HEK293 (cell line): ENCODE results near the gene THSD4.
A peak's percentile ranks its signal among the peaks of the same experiment; 100 is the strongest.

ENCODE experiments used
- CTCF ChIA-PET: fragments of 350-600 bp; formaldehyde crosslinking; extraction: SDS; loops from one replicate; lab custom pipeline; 2021; ENCODE audit warnings: antibody characterized with exemption; lab: Yijun Ruan, JAX
- POLR2A ChIA-PET: fragments of 300-600 bp; formaldehyde crosslinking; extraction: SDS; loops from one replicate; lab custom pipeline; 2020; ENCODE audit warnings: antibody characterized with exemption, inconsistent platforms; lab: Yijun Ruan, JAX
- H3K27ac ChIP-seq: fragments of 200-500 bp; sonication (Bioruptor generic); 2 replicates; pipeline ENCODE4 v1.5.1; 2014; ENCODE audit warnings: low read depth, low read length, control low read depth, inconsistent platforms; ENCODE audit errors: extremely low read depth
- H3K36me3 ChIP-seq, 2 experiments: fragments of 200-500 bp in 1 of 2; sonication (Bioruptor generic) in 1 of 2; 1 replicate in 1 of 2; 2 replicates in 1 of 2; pipeline ENCODE4 v1.5.1; 2014 to 2017; ENCODE audit warnings: inconsistent platforms in 2 of 2, low read length in 2 of 2; ENCODE audit not compliant: control insufficient read depth in 2 of 2, insufficient read depth in 1 of 2
- H3K4me1 ChIP-seq: fragments of 200-500 bp; sonication (Bioruptor generic); 2 replicates; pipeline ENCODE4 v1.5.1; 2014; ENCODE audit warnings: mild to moderate bottlenecking, low read length, inconsistent platforms; ENCODE audit not compliant: control insufficient read depth, insufficient read depth
- H3K4me3 ChIP-seq: 2 replicates; pipeline ENCODE4 v1.5.1; 2011; ENCODE audit warnings: low read depth, mild to moderate bottlenecking, control low read depth, low read length, moderate library complexity
- H3K9me3 ChIP-seq: fragments of 200-500 bp; sonication (Bioruptor generic); 2 replicates; pipeline ENCODE4 v1.5.1; 2014; ENCODE audit warnings: low read depth, low read length, inconsistent platforms; ENCODE audit not compliant: control insufficient read depth, insufficient read depth
- BCL11B ChIP-seq: fragments of 450-650 bp; formaldehyde crosslinking; IDR thresholded peaks from 2 replicates; pipeline ENCODE4 v1.5.1; 2016; ENCODE audit warnings: low read depth, missing biosample characterization, missing genetic modification characterization
- GLI4 ChIP-seq: fragments of 450-650 bp; formaldehyde crosslinking; IDR thresholded peaks from 2 replicates; pipeline ENCODE4 v1.5.1; 2016; ENCODE audit warnings: missing biosample characterization, missing genetic modification characterization
- MYNN ChIP-seq: fragments of 450-650 bp; formaldehyde crosslinking; IDR thresholded peaks from 2 replicates; pipeline ENCODE4 v1.5.1; 2016; ENCODE audit warnings: missing biosample characterization, missing genetic modification characterization, borderline replicate concordance
- OVOL3 ChIP-seq: fragments of 450-650 bp; formaldehyde crosslinking; IDR thresholded peaks from 2 replicates; pipeline ENCODE4 v1.5.1; 2016; ENCODE audit warnings: missing biosample characterization, missing genetic modification characterization
- PBX3 ChIP-seq: sonication (generic); formaldehyde crosslinking; IDR thresholded peaks from 2 replicates; pipeline ENCODE4 v1.8.1; 2022; ENCODE audit warnings: mild to moderate bottlenecking, moderate library complexity, missing genetic modification reagents
- PRDM1 ChIP-seq: fragments of 450-650 bp; formaldehyde crosslinking; IDR thresholded peaks from 2 replicates; pipeline ENCODE4; 2016; ENCODE audit warnings: missing biosample characterization, missing genetic modification characterization
- SALL2 ChIP-seq: fragments of 450-650 bp; formaldehyde crosslinking; IDR thresholded peaks from 2 replicates; pipeline ENCODE4 v1.5.0; 2017; ENCODE audit warnings: missing biosample characterization, mild to moderate bottlenecking, missing genetic modification characterization, borderline replicate concordance
- ZBTB8A ChIP-seq: fragments of 450-650 bp; formaldehyde crosslinking; IDR thresholded peaks from 2 replicates; pipeline ENCODE4 v1.5.1; 2016; ENCODE audit warnings: missing biosample characterization, missing genetic modification characterization
- ZEB2 ChIP-seq: fragments of 450-650 bp; formaldehyde crosslinking; IDR thresholded peaks from 2 replicates; pipeline ENCODE4 v1.5.1; 2016; ENCODE audit warnings: missing biosample characterization, missing genetic modification characterization
- ZFP37 ChIP-seq: fragments of 450-650 bp; formaldehyde crosslinking; IDR thresholded peaks from 2 replicates; pipeline ENCODE4 v1.5.1; 2016; ENCODE audit warnings: missing biosample characterization, missing genetic modification characterization
- ZNF112 ChIP-seq: fragments of 450-650 bp; formaldehyde crosslinking; IDR thresholded peaks from 2 replicates; pipeline ENCODE4 v1.5.0; 2017; ENCODE audit warnings: missing biosample characterization, missing genetic modification characterization
- ZNF138 ChIP-seq: fragments of 450-650 bp; formaldehyde crosslinking; IDR thresholded peaks from 2 replicates; pipeline ENCODE4 v1.5.1; 2016; ENCODE audit warnings: missing biosample characterization, missing genetic modification characterization, borderline replicate concordance
- ZNF140 ChIP-seq: fragments of 450-650 bp; formaldehyde crosslinking; IDR thresholded peaks from 2 replicates; pipeline ENCODE4 v1.5.1; 2016; ENCODE audit warnings: missing biosample characterization, missing genetic modification characterization
- ZNF221 ChIP-seq: fragments of 450-650 bp; formaldehyde crosslinking; IDR thresholded peaks from 2 replicates; pipeline ENCODE4 v1.5.1; 2017; ENCODE audit warnings: missing biosample characterization, missing genetic modification characterization, borderline replicate concordance
- ZNF433 ChIP-seq: fragments of 450-650 bp; formaldehyde crosslinking; IDR thresholded peaks from 2 replicates; pipeline ENCODE4 v1.5.1; 2016; ENCODE audit warnings: missing biosample characterization, missing genetic modification characterization, low read depth
- ZNF473 ChIP-seq: fragments of 450-650 bp; formaldehyde crosslinking; IDR thresholded peaks from 2 replicates; pipeline ENCODE4 v1.5.1; 2017; ENCODE audit warnings: missing biosample characterization, missing genetic modification characterization
- ZNF513 ChIP-seq: fragments of 450-650 bp; IDR thresholded peaks from 2 replicates; pipeline ENCODE4 v1.5.1; 2018; ENCODE audit warnings: missing biosample characterization, missing genetic modification characterization
- ZNF549 ChIP-seq: fragments of 450-650 bp; IDR thresholded peaks from 2 replicates; pipeline ENCODE4 v1.5.1; 2018; ENCODE audit warnings: missing biosample characterization, missing genetic modification characterization, mild to moderate bottlenecking, inconsistent platforms, moderate library complexity
- ZNF639 ChIP-seq: fragments of 450-650 bp; formaldehyde crosslinking; IDR thresholded peaks from 2 replicates; pipeline ENCODE4 v1.5.1; 2016; ENCODE audit warnings: missing biosample characterization, missing genetic modification characterization
- ZNF645 ChIP-seq: fragments of 450-650 bp; formaldehyde crosslinking; IDR thresholded peaks from 2 replicates; pipeline ENCODE4; 2016; ENCODE audit warnings: missing biosample characterization, missing genetic modification characterization
- ZNF654 ChIP-seq: fragments of 450-650 bp; formaldehyde crosslinking; IDR thresholded peaks from 2 replicates; pipeline ENCODE4 v1.5.1; 2016; ENCODE audit warnings: low read depth, missing biosample characterization, missing genetic modification characterization
- ZNF664 ChIP-seq: fragments of 450-650 bp; formaldehyde crosslinking; IDR thresholded peaks from 2 replicates; pipeline ENCODE4 v1.5.1; 2016; ENCODE audit warnings: missing biosample characterization, missing genetic modification characterization
- ZNF785 ChIP-seq: fragments of 450-650 bp; formaldehyde crosslinking; IDR thresholded peaks from 2 replicates; pipeline ENCODE4 v1.5.1; 2016; ENCODE audit warnings: missing biosample characterization, missing genetic modification characterization
- ZSCAN23 ChIP-seq: fragments of 450-650 bp; formaldehyde crosslinking; IDR thresholded peaks from 2 replicates; pipeline ENCODE4 v1.5.1; 2016; ENCODE audit warnings: missing biosample characterization, missing genetic modification characterization
- TF ChIP-seq, protein P1 (sequence below): fragments of 450-650 bp; formaldehyde crosslinking; IDR thresholded peaks from 2 replicates; pipeline ENCODE4 v1.5.1; 2016; ENCODE audit warnings: missing biosample characterization, missing genetic modification characterization
- TF ChIP-seq, protein P2 (sequence below): fragments of 450-650 bp; formaldehyde crosslinking; IDR thresholded peaks from 2 replicates; pipeline ENCODE4 v1.5.1; 2016; ENCODE audit warnings: missing biosample characterization, missing genetic modification characterization

THSD4 gene

GRCh38 chr15:71252740-71253047 lies 137.4 kb downstream of the THSD4 start:
- no peaks in the 10 kb centered on the region for H3K36me3 ChIP-seq
- peaks cover 24% of the 10 kb centered on the region for H3K4me1 ChIP-seq
- no peak overlapping the region for H3K4me3 ChIP-seq
- H3K27ac ChIP-seq, result no peak overlapping the region
- ChIA-PET CTCF (interaction anchor here (1.5 kb wide), 1 partner anchor 134 kb away, joined by 3 read pairs; no protein-coding TSS in a partner anchor), POLR2A (interaction anchor here (0.9 to 2.2 kb wide), 2 partner anchors 26 to 43 kb away, joined by 3 to 13 read pairs; no protein-coding TSS in a partner anchor)
- no peak for TF ChIP-seq GLI4 (tag by site-specific recombination)
- TF ChIP-seq, protein P1, sequence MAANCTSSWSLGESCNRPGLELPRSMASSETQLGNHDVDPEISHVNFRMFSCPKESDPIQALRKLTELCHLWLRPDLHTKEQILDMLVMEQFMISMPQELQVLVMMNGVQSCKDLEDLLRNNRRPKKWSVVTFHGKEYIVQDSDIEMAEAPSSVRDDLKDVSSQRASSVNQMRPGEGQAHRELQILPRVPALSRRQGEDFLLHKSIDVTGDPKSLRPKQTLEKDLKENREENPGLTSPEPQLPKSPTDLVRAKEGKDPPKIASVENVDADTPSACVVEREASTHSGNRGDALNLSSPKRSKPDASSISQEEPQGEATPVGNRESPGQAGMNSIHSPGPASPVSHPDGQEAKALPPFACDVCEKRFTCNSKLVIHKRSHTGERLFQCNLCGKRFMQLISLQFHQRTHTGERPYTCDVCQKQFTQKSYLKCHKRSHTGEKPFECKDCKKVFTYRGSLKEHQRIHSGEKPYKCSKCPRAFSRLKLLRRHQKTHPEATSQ (tag by site-specific recombination), result no peak
- TF ChIP-seq ZNF221, result no peak
- TF ChIP-seq OVOL3 (tag by site-specific recombination), result no peak
- no peak for TF ChIP-seq ZNF138 (tag by site-specific recombination)
- TF ChIP-seq ZNF664 (tag by site-specific recombination), result peak; percentile 95
- TF ChIP-seq ZFP37, result no peak
- TF ChIP-seq PBX3, result no peak
- TF ChIP-seq ZEB2, result no peak
- no peak for TF ChIP-seq ZNF473 (tag by site-specific recombination)
- no peak for TF ChIP-seq ZSCAN23 (tag by site-specific recombination)
- TF ChIP-seq, protein P2, sequence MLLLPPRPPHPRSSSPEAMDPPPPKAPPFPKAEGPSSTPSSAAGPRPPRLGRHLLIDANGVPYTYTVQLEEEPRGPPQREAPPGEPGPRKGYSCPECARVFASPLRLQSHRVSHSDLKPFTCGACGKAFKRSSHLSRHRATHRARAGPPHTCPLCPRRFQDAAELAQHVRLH (tag by site-specific recombination), result peak; percentile 48; the same call in 1 of the 2 replicates
- no peak for TF ChIP-seq BCL11B (tag by site-specific recombination)
- peak; percentile 95 for TF ChIP-seq ZNF513 (tag by site-specific recombination)
- TF ChIP-seq ZNF549 (tag by site-specific recombination), result no peak
- no peak for TF ChIP-seq ZNF140 (tag by site-specific recombination)
- TF ChIP-seq ZNF654 (tag by site-specific recombination), result no peak
- no peak for TF ChIP-seq ZNF639 (tag by site-specific recombination)
- no peak for TF ChIP-seq ZBTB8A (tag by site-specific recombination)
- no peak for TF ChIP-seq ZNF112 (tag by site-specific recombination)
- H3K9me3 ChIP-seq, result no peaks in the 10 kb centered on the region

DNA sequence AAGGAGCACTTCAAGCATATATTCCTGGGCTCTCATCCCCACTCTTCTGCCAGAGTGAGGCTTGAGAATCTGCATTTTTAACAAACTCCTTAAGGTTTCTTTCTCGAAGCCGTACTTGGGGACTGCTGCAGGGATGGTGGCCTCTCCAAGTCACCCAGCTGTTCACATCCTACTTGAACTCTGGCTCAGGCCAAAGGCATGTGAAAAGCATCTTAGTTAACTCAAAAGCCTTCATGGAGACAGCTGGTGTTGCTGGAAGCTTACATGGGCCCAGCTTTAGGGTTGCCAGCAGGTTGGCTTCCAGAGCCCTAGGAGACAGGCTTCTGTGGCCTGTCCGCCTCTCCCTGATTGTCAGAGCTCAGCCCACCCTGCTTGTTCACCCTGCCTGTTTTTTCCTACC lies 139.2 kb downstream of the THSD4 start:
- POLR2A ChIA-PET, result no interaction called here
- H3K4me1 ChIP-seq, result peaks cover 18% of the 10 kb centered on the region
- no peak overlapping the region for H3K27ac ChIP-seq
- CTCF ChIA-PET, result no interaction called here
- H3K4me3 ChIP-seq, result no peak overlapping the region
- no peaks in the 10 kb centered on the region for H3K36me3 ChIP-seq
- TF ChIP-seq MYNN (no peak), ZNF221 (no peak), ZNF433 (tag by site-specific recombination) (no peak), ZNF785 (tag by site-specific recombination) (no peak), SALL2 (tag by site-specific recombination) (no peak), ZNF645 (tag by site-specific recombination) (no peak), ZNF639 (tag by site-specific recombination) (no peak), PRDM1 (tag by site-specific recombination) (no peak)
- no peaks in the 10 kb centered on the region for H3K9me3 ChIP-seq
